HCT116 (cell line): ENCODE data around the gene ARRDC2. TPM values are rescaled to one million over a fixed set of nuclear protein-coding genes. Genes with fewer than 3 reads are reported as not detected.

Experiments
- ATAC-seq: fragments of 200-7000 bp; cut with Tn5 transposase; 2 replicates; pipeline ENCODE4 v1.9.1; 2020; ENCODE audit warnings: mild to moderate bottlenecking, moderate library complexity
- BruUV-seq: library from RNA; stranded (reverse); fragments of 400-500 nt; replicated peaks from 2 replicates; lab custom pipeline; 2021; lab: Mats Ljungman, UMichigan
- CTCF ChIA-PET: fragments of 300-600 bp; sonication (Branson Sonifier 250); formaldehyde crosslinking; loops from one replicate; lab custom pipeline; 2021; ENCODE audit warnings: antibody characterized with exemption; lab: Charles Lee
- POLR2A ChIA-PET: fragments of 300-600, 350-600 bp; sonication (Branson Sonifier 250); formaldehyde crosslinking; loops from one replicate; lab custom pipeline; 2021; ENCODE audit warnings: antibody characterized with exemption; lab: Charles Lee
- RAD21 ChIA-PET, 2 experiments: fragments of 300-600 bp; sonication (Branson Sonifier 250); formaldehyde crosslinking; loops; one replicate each; lab custom pipeline; 2023; ENCODE audit warnings: low total read pairs in 2 of 2; ENCODE audit not compliant: uncharacterized antibody in 2 of 2, unreplicated experiment in 2 of 2, low non-redundant PET in 1 of 2; lab: Charles Lee
- DNase-seq: peaks from one replicate; pipeline ENCODE4 v3.0.0-alpha.2; 2010; ENCODE audit warnings: low read depth, low spot score
- H2AFZ ChIP-seq: fragments of 200-600 bp; shearing (Covaris generic), sonication (generic); 2 replicates; pipeline ENCODE4 v1.6.1; 2017; ENCODE audit warnings: low read depth, mixed run types, mixed read lengths, antibody characterized with exemption, low read length; ENCODE audit not compliant: poor library complexity, severe bottlenecking
- H3K27ac ChIP-seq: 2 replicates; pipeline ENCODE4 v1.5.1; 2012; ENCODE audit warnings: low read depth, low read length
- H3K27me3 ChIP-seq: fragments of 200-600 bp; sonication (generic); 2 replicates; pipeline ENCODE4 v1.6.1; 2016; ENCODE audit warnings: mixed run types, low read length, mixed read lengths; ENCODE audit not compliant: insufficient read depth
- H3K36me3 ChIP-seq, 2 experiments: fragments of 200-500 bp in 1 of 2; fragments of 200-600 bp in 1 of 2; sonication (Bioruptor generic) in 1 of 2; sonication (generic) in 1 of 2; 2 replicates each; pipeline versions ENCODE4 v1.5.1 to v1.6.1; 2014 to 2016; ENCODE audit warnings: low read length in 2 of 2, inconsistent platforms in 1 of 2, mixed read lengths in 1 of 2, mixed run types in 1 of 2; ENCODE audit not compliant: insufficient read depth in 2 of 2, control insufficient read depth in 1 of 2
- H3K4me1 ChIP-seq, 2 experiments: fragments of 200-600 bp in 1 of 2; sonication (generic) in 1 of 2; 2 replicates each; pipeline versions ENCODE4 v1.5.1 to v1.6.1; 2012 to 2017; ENCODE audit warnings: low read length in 2 of 2, inconsistent platforms in 1 of 2, mild to moderate bottlenecking in 1 of 2, mixed read lengths in 1 of 2, mixed run types in 1 of 2, moderate library complexity in 1 of 2; ENCODE audit not compliant: insufficient read depth in 2 of 2, control insufficient read depth in 1 of 2
- H3K4me2 ChIP-seq: fragments of 200-600 bp; sonication (generic); 2 replicates; pipeline ENCODE4 v1.6.1; 2017; ENCODE audit warnings: mixed run types, low read length, mixed read lengths
- H3K4me3 ChIP-seq, 2 experiments: fragments of 200-600 bp in 1 of 2; sonication (generic) in 1 of 2; replicated peaks in 1 of 2; 2 replicates each; pipeline ENCODE4 v1.5.1; 2011 to 2016; ENCODE audit warnings: low read length in 2 of 2, control low read depth in 1 of 2, low read depth in 1 of 2, mild to moderate bottlenecking in 1 of 2, mixed read lengths in 1 of 2, mixed run types in 1 of 2
- H3K79me2 ChIP-seq: fragments of 200-600 bp; sonication (generic); 2 replicates; pipeline ENCODE4 v1.6.1; 2017; ENCODE audit warnings: mild to moderate bottlenecking, mixed run types, low read length, moderate library complexity, mixed read lengths; ENCODE audit not compliant: insufficient read depth
- H3K9ac ChIP-seq: fragments of 200-600 bp; sonication (generic); 2 replicates; pipeline ENCODE4 v1.6.1; 2016; ENCODE audit warnings: low read length, mixed read lengths
- H3K9me2 ChIP-seq: fragments of 200-600 bp; sonication (generic), shearing (Covaris generic); 2 replicates; pipeline ENCODE4 v1.6.1; 2017; ENCODE audit warnings: mixed run types, mild to moderate bottlenecking, moderate library complexity; ENCODE audit not compliant: insufficient read depth
- H3K9me3 ChIP-seq, 2 experiments: fragments of 200-500 bp in 1 of 2; fragments of 200-600 bp in 1 of 2; sonication (Bioruptor generic) in 1 of 2; sonication (generic) in 1 of 2; 2 replicates each; pipeline ENCODE4 v1.6.1; 2014 to 2017; ENCODE audit warnings: low read length in 2 of 2, mixed read lengths in 2 of 2, inconsistent platforms in 1 of 2, low read depth in 1 of 2, mild to moderate bottlenecking in 1 of 2, mixed run types in 1 of 2, moderate library complexity in 1 of 2; ENCODE audit not compliant: control insufficient read depth in 1 of 2, insufficient read depth in 1 of 2
- H4K20me1 ChIP-seq: fragments of 200-600 bp; sonication (generic), shearing (Covaris generic); 2 replicates; pipeline ENCODE4 v1.6.1; 2017; ENCODE audit warnings: mixed run types, mild to moderate bottlenecking, moderate library complexity; ENCODE audit not compliant: insufficient read depth
- ATF3 ChIP-seq: IDR thresholded peaks from 2 replicates; pipeline ENCODE4 v1.6.1; 2012
- CBX3 ChIP-seq: IDR thresholded peaks from 2 replicates; pipeline ENCODE4 v1.6.1; 2012; ENCODE audit warnings: low read depth
- CEBPB ChIP-seq: IDR thresholded peaks from 2 replicates; pipeline ENCODE4 v1.6.1; 2012; ENCODE audit warnings: low read depth
- CTCF ChIP-seq, 3 experiments: fragments of 200-600 bp in 1 of 3; sonication (generic) in 1 of 3; IDR thresholded peaks in 2 of 3; conservative IDR thresholded peaks in 1 of 3; 2 replicates each; pipeline ENCODE4 v1.5.1; 2012 to 2017; ENCODE audit warnings: low read depth in 2 of 3, low read length in 2 of 3, antibody characterized with exemption in 1 of 3, borderline replicate concordance in 1 of 3, control low read depth in 1 of 3, mild to moderate bottlenecking in 1 of 3, mixed read lengths in 1 of 3, mixed run types in 1 of 3, moderate library complexity in 1 of 3; ENCODE audit not compliant: insufficient read depth in 1 of 3
- ELF1 ChIP-seq: IDR thresholded peaks from 2 replicates; pipeline ENCODE4 v1.6.1; 2012; ENCODE audit warnings: low read depth, borderline replicate concordance
- EZH2 ChIP-seq: fragments of 200-600 bp; sonication (generic); IDR thresholded peaks from 2 replicates; pipeline ENCODE4 v1.6.1; 2017; ENCODE audit warnings: antibody characterized with exemption, mixed run types
- FOSL1 ChIP-seq: IDR thresholded peaks from 2 replicates; pipeline ENCODE4 v1.6.1; 2012; ENCODE audit warnings: low read depth
- JUND ChIP-seq: IDR thresholded peaks from 2 replicates; pipeline ENCODE4 v1.6.1; 2012
- MAX ChIP-seq: IDR thresholded peaks from 2 replicates; pipeline ENCODE4 v1.6.1; 2012
- POLR2AphosphoS5 ChIP-seq: IDR thresholded peaks from 2 replicates; pipeline ENCODE4 v1.6.1; 2011; ENCODE audit warnings: mild to moderate bottlenecking, low read depth, low read length, moderate library complexity
- RAD21 ChIP-seq: IDR thresholded peaks from 2 replicates; pipeline ENCODE4 v1.6.1; 2012; ENCODE audit warnings: low read depth, mild to moderate bottlenecking
- REST ChIP-seq: IDR thresholded peaks from 2 replicates; pipeline ENCODE4 v1.6.1; 2012; ENCODE audit warnings: low read depth
- SIN3A ChIP-seq: IDR thresholded peaks from 2 replicates; pipeline ENCODE4 v1.6.1; 2012; ENCODE audit warnings: low read depth
- SRF ChIP-seq: IDR thresholded peaks from 2 replicates; pipeline ENCODE4 v1.6.1; 2012; ENCODE audit warnings: low read depth
- TCF7L2 ChIP-seq: IDR thresholded peaks from 2 replicates; pipeline ENCODE4 v1.7.0; 2011; ENCODE audit warnings: borderline replicate concordance, inconsistent platforms; ENCODE audit not compliant: insufficient read depth, insufficient read length; ENCODE audit errors: extremely low read depth
- YY1 ChIP-seq: IDR thresholded peaks from 2 replicates; pipeline ENCODE4 v1.6.1; 2011; ENCODE audit warnings: low read length, low read depth, moderate library complexity, mild to moderate bottlenecking; ENCODE audit not compliant: insufficient replicate concordance; ENCODE audit errors: extremely low read depth
- ZBTB33 ChIP-seq: IDR thresholded peaks from 2 replicates; pipeline ENCODE4 v1.6.1; 2011; ENCODE audit warnings: mild to moderate bottlenecking, low read length, moderate library complexity; ENCODE audit not compliant: insufficient replicate concordance; ENCODE audit errors: extremely low read depth
- ZFX ChIP-seq: fragments of 450-650 bp; IDR thresholded peaks from 2 replicates; pipeline ENCODE4 v1.6.1; 2017
- ZNF274 ChIP-seq: fragments of 200-500 bp; sonication (Bioruptor generic); IDR thresholded peaks from 2 replicates; pipeline ENCODE4 v1.6.1; 2014; ENCODE audit warnings: mild to moderate bottlenecking, low read depth, low read length, inconsistent platforms
- intact Hi-C: fragments of 100-400 bp; cut with micrococcal nuclease; formaldehyde crosslinking; loops from 2 replicates; pipeline ENCODE4 v1.10.0; 2022
- total RNA-seq: library from RNA; stranded (reverse); gene quantifications from one replicate; pipeline ENCODE4 v1.2.1, GENCODE V29; 2021; ENCODE audit not compliant: unreplicated experiment

ARRDC2 gene
- total RNA-seq, 1 experiment from 2014 or later = 36.5 TPM

GRCh38 chr19:17966129-17966483 lies 41.9 kb upstream of the ARRDC2 start:
- ChIA-PET CTCF (no interaction called here), POLR2A (no interaction called here), RAD21 (no interaction called here)
- no peak overlapping the region for H3K9ac ChIP-seq
- no TSS peak for BruUV-seq
- no peaks in the 10 kb centered on the region for H4K20me1 ChIP-seq
- H3K4me2 ChIP-seq = peak overlapping the region; percentile 28; the same call in 1 of the 2 replicates
- H3K27me3 ChIP-seq = no peaks in the 10 kb centered on the region
- no peaks in the 10 kb centered on the region for H3K79me2 ChIP-seq
- no peak for TF ChIP-seq CTCF (IDR thresholded peaks at IDR 0.05 in 2 of 3, conservative IDR thresholded peaks at IDR 0.05 in 1 of 3; ENCODE audit: borderline replicate concordance in 1 of 3, insufficient read depth in 1 of 3, low read depth in 2 of 3, low read length in 2 of 3)
- no peak for TF ChIP-seq ATF3
- TF ChIP-seq REST = no peak
- TF ChIP-seq CEBPB = no peak
- TF ChIP-seq ZFX = no peak
- no peak for TF ChIP-seq JUND
- no peak for TF ChIP-seq SIN3A
- no peak for TF ChIP-seq ELF1
- no peak for TF ChIP-seq MAX
- no peak for TF ChIP-seq ZNF274
- no peak for TF ChIP-seq EZH2
- no peak for TF ChIP-seq ZBTB33
- TF ChIP-seq YY1 = no peak
- TF ChIP-seq RAD21 = no peak
- no peak for TF ChIP-seq TCF7L2
- TF ChIP-seq SRF = no peak
- no peak for TF ChIP-seq CBX3
- no peak for TF ChIP-seq POLR2AphosphoS5
- TF ChIP-seq FOSL1 = no peak
- peaks cover 0 to 10% of the 10 kb centered on the region in 2 experiments; a peak in 2 of 4 replicates for H3K4me1 ChIP-seq
- no peaks in the 10 kb centered on the region for H3K9me2 ChIP-seq
- no peaks in the 10 kb centered on the region for H3K36me3 ChIP-seq
- H2AFZ ChIP-seq = no peak overlapping the region
- no peaks in the 10 kb centered on the region for H3K9me3 ChIP-seq
- H3K4me3 ChIP-seq = no peak overlapping the region
- intact Hi-C loops = no loop called here
- no peak overlapping the region for H3K27ac ChIP-seq
- ATAC-seq (no peak), DNase-seq (no peak)
